MCF 10A (cell line): ENCODE data around the gene SH3BP2. TPM values are rescaled to one million over a fixed set of nuclear protein-coding genes. Genes with fewer than 3 reads are reported as not detected.

ENCODE experiments used
- BruUV-seq: library from RNA; stranded (reverse); fragments of 400-500 nt; replicated peaks from 2 replicates; lab custom pipeline; 2021; lab: Mats Ljungman, UMichigan
- CTCF ChIA-PET: fragments of 300-600 bp; sonication (Branson Sonifier 250); formaldehyde crosslinking; extraction: SDS; loops from one replicate; lab custom pipeline; 2021; ENCODE audit warnings: antibody characterized with exemption, inconsistent platforms; lab: Yijun Ruan, JAX
- POLR2A ChIA-PET: fragments of 300-600, 350-650 bp; sonication (Branson Sonifier 250); formaldehyde crosslinking; extraction: SDS; loops from one replicate; lab custom pipeline; 2020; ENCODE audit warnings: antibody characterized with exemption, inconsistent platforms; lab: Yijun Ruan, JAX
- DNase-seq: peaks from one replicate; pipeline ENCODE4 v3.0.0-alpha.2; 2018; ENCODE audit not compliant: unreplicated experiment
- H3K27ac Mint-ChIP-seq: one replicate; pipeline ENCODE4 v1.8.0; 2022; ENCODE audit warnings: mild to moderate bottlenecking, low read depth, mixed read lengths; ENCODE audit not compliant: unreplicated experiment
- H3K27me3 Mint-ChIP-seq: one replicate; pipeline ENCODE4 v1.8.0; 2022; ENCODE audit warnings: mixed read lengths; ENCODE audit not compliant: insufficient read depth, unreplicated experiment
- H3K36me3 Mint-ChIP-seq: one replicate; pipeline ENCODE4 v1.8.0; 2022; ENCODE audit warnings: mild to moderate bottlenecking, moderate library complexity, mixed read lengths; ENCODE audit not compliant: insufficient read depth, unreplicated experiment
- H3K4me1 Mint-ChIP-seq: one replicate; pipeline ENCODE4 v1.8.0; 2022; ENCODE audit warnings: mixed read lengths; ENCODE audit not compliant: insufficient read depth, unreplicated experiment
- H3K4me3 Mint-ChIP-seq: one replicate; pipeline ENCODE4 v1.8.0; 2022; ENCODE audit warnings: mild to moderate bottlenecking, moderate library complexity, mixed read lengths; ENCODE audit not compliant: unreplicated experiment
- H3K9me3 Mint-ChIP-seq: one replicate; pipeline ENCODE4 v1.8.0; 2022; ENCODE audit warnings: mixed read lengths; ENCODE audit not compliant: unreplicated experiment
- intact Hi-C: fragments of 100-400 bp; cut with micrococcal nuclease; formaldehyde crosslinking; loops from 2 replicates; pipeline ENCODE4 v1.14.1; 2022
- total RNA-seq: library from RNA; stranded (reverse); gene quantifications from 2 replicates; pipeline ENCODE4 v1.2.3, GENCODE V29; 2022
- TF ChIP-seq, protein P1 (sequence below): fragments of 200-600 bp; IDR thresholded peaks from one replicate; pipeline ENCODE4 v1.8.0; 2022; ENCODE audit warnings: antibody characterized with exemption, mild to moderate bottlenecking; ENCODE audit not compliant: unreplicated experiment

SH3BP2 gene
- total RNA-seq, 1 experiment from 2014 or later: 57.9 TPM

DNA sequence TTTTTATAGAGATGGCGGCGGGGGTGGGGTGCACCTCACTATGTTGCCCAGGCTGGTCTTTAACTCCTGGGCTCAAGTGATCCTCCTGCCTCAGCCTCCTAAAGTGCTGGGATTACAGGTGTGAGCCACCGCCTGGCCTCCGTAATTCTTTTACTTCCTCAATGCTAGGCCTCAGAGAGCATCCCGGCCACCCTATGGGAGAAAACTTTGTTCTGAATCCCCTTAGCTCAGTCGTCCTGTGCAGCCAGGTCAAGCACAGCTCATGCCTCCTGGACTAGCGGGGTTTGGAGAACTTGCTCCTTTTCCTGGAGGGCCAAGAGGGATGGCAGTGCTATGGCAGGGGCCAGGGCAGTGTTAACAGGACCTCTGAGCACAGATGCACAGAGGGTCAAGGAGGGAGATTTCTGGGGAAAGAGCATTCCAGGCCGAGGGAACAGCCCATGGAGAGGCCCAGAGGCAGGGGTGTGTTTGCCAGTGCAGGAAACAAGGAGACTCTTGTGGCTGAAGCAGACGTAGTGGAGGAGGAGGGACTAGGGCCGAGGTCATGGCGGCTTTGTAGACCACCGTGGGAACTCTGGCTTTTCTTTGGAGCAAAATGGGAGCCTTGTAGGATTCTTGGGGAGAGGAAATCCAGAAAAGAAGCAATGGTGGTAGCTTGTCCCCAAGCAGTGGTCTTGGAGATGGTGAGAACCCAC is 26.9 kb upstream of the SH3BP2 start:
- TF ChIP-seq, protein P1, sequence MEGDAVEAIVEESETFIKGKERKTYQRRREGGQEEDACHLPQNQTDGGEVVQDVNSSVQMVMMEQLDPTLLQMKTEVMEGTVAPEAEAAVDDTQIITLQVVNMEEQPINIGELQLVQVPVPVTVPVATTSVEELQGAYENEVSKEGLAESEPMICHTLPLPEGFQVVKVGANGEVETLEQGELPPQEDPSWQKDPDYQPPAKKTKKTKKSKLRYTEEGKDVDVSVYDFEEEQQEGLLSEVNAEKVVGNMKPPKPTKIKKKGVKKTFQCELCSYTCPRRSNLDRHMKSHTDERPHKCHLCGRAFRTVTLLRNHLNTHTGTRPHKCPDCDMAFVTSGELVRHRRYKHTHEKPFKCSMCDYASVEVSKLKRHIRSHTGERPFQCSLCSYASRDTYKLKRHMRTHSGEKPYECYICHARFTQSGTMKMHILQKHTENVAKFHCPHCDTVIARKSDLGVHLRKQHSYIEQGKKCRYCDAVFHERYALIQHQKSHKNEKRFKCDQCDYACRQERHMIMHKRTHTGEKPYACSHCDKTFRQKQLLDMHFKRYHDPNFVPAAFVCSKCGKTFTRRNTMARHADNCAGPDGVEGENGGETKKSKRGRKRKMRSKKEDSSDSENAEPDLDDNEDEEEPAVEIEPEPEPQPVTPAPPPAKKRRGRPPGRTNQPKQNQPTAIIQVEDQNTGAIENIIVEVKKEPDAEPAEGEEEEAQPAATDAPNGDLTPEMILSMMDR: no peak
- no peaks in the 10 kb centered on the region for H3K9me3 Mint-ChIP-seq
- no peak overlapping the region for H3K27ac Mint-ChIP-seq
- no peak for DNase-seq
- H3K4me3 Mint-ChIP-seq: no peak overlapping the region
- POLR2A ChIA-PET: no interaction called here
- BruUV-seq: no TSS peak
- H3K36me3 Mint-ChIP-seq: no peaks in the 10 kb centered on the region
- H3K4me1 Mint-ChIP-seq: peaks cover 3% of the 10 kb centered on the region
- no peaks in the 10 kb centered on the region for H3K27me3 Mint-ChIP-seq
- intact Hi-C loops: loop anchor here (2.0 kb wide), 1 partner anchor 79 kb away; no protein-coding TSS in a partner anchor
- CTCF ChIA-PET: interaction anchor here (0.6 to 1.0 kb wide), 5 partner anchors 19 to 198 kb away, joined by 3 to 5 read pairs (median 4); partner anchors contain the start of gene GRK4

DNA sequence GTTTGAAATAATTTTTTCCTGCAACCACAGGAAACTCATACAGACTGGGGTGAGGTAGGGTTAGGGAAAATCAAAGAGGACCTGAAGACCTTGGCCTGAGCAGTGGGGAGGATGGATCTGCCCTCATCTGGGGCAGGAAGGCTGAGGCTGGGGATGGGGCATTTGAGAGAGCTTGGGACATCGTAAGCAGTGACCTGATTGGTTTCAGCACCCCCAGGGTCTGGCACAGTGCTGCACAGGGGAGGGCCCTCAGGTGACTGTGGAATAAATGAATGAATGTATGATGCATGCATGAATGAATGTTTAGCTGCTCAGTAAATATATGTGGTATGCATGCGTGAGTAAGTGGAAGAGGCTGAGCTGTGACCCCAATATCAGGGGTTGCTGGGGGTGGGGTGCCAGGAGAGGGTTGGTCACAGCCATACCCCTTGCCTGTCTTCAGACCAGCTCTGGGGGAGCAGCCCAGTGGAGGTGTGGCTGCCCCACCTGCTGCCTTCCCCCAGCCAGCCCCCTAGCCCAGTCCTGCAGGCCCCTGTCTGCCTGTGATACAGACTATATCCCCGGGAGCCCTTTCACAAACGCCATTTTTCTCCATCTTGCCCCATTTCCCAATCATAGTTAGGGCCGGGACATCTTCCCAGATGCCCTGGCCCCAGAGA is 25.7 kb upstream of the SH3BP2 start:
- no peaks in the 10 kb centered on the region for H3K36me3 Mint-ChIP-seq
- no TSS peak for BruUV-seq
- H3K27me3 Mint-ChIP-seq: no peaks in the 10 kb centered on the region
- no peak for DNase-seq
- TF ChIP-seq, protein P1: no peak
- H3K9me3 Mint-ChIP-seq: no peaks in the 10 kb centered on the region
- CTCF ChIA-PET: interaction anchor here (0.8 kb wide), 1 partner anchor 186 kb away, joined by 3 read pairs; no protein-coding TSS in a partner anchor
- no peak overlapping the region for H3K27ac Mint-ChIP-seq
- peaks cover 8% of the 10 kb centered on the region for H3K4me1 Mint-ChIP-seq
- intact Hi-C loops: no loop called here
- H3K4me3 Mint-ChIP-seq: no peak overlapping the region
- POLR2A ChIA-PET: interaction anchor here (0.6 kb wide), 1 partner anchor 25 kb away, joined by 3 read pairs; no protein-coding TSS in a partner anchor

DNA sequence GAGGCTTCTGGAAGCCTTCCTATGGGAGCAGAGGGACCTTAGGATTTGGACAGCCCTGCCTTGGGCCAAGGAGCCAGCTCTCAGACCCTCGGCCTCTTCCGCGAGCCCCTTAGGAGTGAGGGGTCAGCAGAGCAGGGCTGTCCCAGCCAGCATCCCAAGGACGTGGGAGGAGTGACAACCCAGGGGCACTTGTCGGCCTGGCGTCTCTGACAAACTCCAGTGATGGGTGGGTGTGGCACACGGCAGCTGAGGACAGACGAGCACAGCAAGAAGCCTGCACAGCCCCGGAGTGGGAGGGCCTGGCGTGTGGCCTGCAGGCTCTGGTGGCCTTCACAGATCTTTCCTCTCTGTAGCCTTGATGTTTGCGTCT is 25.2 kb upstream of the SH3BP2 start:
- BruUV-seq: no TSS peak
- no peak for DNase-seq
- no peaks in the 10 kb centered on the region for H3K36me3 Mint-ChIP-seq
- H3K27ac Mint-ChIP-seq: no peak overlapping the region
- CTCF ChIA-PET: interaction anchor here (0.8 kb wide), 1 partner anchor 186 kb away, joined by 3 read pairs; no protein-coding TSS in a partner anchor
- POLR2A ChIA-PET: interaction anchor here (0.6 kb wide), 1 partner anchor 25 kb away, joined by 3 read pairs; no protein-coding TSS in a partner anchor
- peaks cover 8% of the 10 kb centered on the region for H3K4me1 Mint-ChIP-seq
- TF ChIP-seq, protein P1: no peak
- no peaks in the 10 kb centered on the region for H3K27me3 Mint-ChIP-seq
- intact Hi-C loops: no loop called here
- H3K9me3 Mint-ChIP-seq: no peaks in the 10 kb centered on the region
- no peak overlapping the region for H3K4me3 Mint-ChIP-seq

DNA sequence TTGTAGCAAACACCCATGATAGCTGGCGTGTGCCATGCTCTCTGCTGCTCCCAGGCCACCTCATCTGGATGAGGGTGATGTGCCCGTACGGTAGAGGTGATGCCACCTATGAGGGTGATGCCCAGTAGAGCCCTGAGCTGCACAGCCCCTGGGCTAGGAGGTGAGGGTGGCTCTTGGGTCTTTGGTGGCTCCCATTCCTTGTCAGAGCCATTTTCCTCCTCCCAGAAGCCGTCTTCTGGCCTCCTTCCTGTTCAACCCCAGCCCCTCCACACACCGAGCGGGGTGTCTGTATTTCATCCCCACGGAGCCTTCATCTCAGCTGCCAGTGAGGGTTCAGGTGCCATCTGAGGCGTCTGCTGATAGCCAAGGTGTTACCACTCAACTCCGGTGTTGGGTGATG is 24.8 kb upstream of the SH3BP2 start:
- no peaks in the 10 kb centered on the region for H3K36me3 Mint-ChIP-seq
- peaks cover 8% of the 10 kb centered on the region for H3K4me1 Mint-ChIP-seq
- no peak overlapping the region for H3K4me3 Mint-ChIP-seq
- no peaks in the 10 kb centered on the region for H3K27me3 Mint-ChIP-seq
- BruUV-seq: no TSS peak
- DNase-seq: no peak
- CTCF ChIA-PET: no interaction called here
- POLR2A ChIA-PET: interaction anchor here (0.6 kb wide), 1 partner anchor 24 kb away, joined by 3 read pairs; no protein-coding TSS in a partner anchor
- H3K9me3 Mint-ChIP-seq: no peaks in the 10 kb centered on the region
- TF ChIP-seq, protein P1: no peak
- intact Hi-C loops: no loop called here
- no peak overlapping the region for H3K27ac Mint-ChIP-seq
